ENCODE data around the gene GSK3B. TPM values are rescaled to one million over a fixed set of nuclear protein-coding genes. Genes with fewer than 3 reads are reported as not detected.

The GSK3B gene
- total and polyA plus RNA-seq, 2 donors (not counting 3 experiments of a cell fraction or from before 2014, with no cell fraction given): 22.1 to 50.1 TPM

- DNase-seq (ENCODE audit: low read depth, low spot score): peak; percentile 27
- intact Hi-C loops (cut with micrococcal nuclease) (no loop called here), dilution Hi-C loops (cut with MboI; ENCODE audit: extremely low pct_ligation_motif_present, low sequenced_read_pairs) (no loop called here)
- POLR2A ChIA-PET: no interaction called here
- Histone ChIP-seq H3K27me3 (ENCODE audit: control insufficient read depth in 2 of 2, insufficient read depth in 2 of 2, low read length in 2 of 2) (no peaks in the 10 kb centered on the region), H3K4me3 (replicated peaks in 1 of 3; ENCODE audit: insufficient read depth in 1 of 3, low read depth in 1 of 3, low read length in 3 of 3) (no peak overlapping the region), H3K9ac (replicated peaks; ENCODE audit: extremely low read depth, insufficient read depth, low read length) (no peak overlapping the region), H3K9me3 (replicated peaks; ENCODE audit: control insufficient read depth, insufficient read depth, low read length) (no peaks in the 10 kb centered on the region), H3K79me2 (ENCODE audit: control insufficient read depth, insufficient read depth, low read length) (no peaks in the 10 kb centered on the region), H3K36me3 (ENCODE audit: control insufficient read depth in 2 of 2, extremely low read depth in 1 of 2, insufficient read depth in 2 of 2, low read length in 2 of 2) (no peaks in the 10 kb centered on the region), H4K20me1 (replicated peaks; ENCODE audit: control insufficient read depth, extremely low read depth, insufficient read depth, low read length) (no peaks in the 10 kb centered on the region), H3K27ac (ENCODE audit: insufficient read depth, low read depth, low read length) (no peak overlapping the region), H3K4me2 (ENCODE audit: insufficient read depth, low read length) (no peak overlapping the region), H2AFZ (ENCODE audit: low read depth, low read length) (peak overlapping the region; percentile 52), H3K9me1 (replicated peaks; ENCODE audit: control insufficient read depth, extremely low read depth, insufficient read depth, low read length) (no peaks in the 10 kb centered on the region), H3K4me1 (ENCODE audit: control insufficient read depth, extremely low read depth, insufficient read depth, low read length) (peaks cover 5% of the 10 kb centered on the region)
- CTCF ChIA-PET: no interaction called here
- BruUV-seq (replicated peaks): no TSS peak
- TF ChIP-seq GATA2 (IDR thresholded peaks at IDR 0.05; ENCODE audit: insufficient read depth, insufficient read length, low read depth, low read length): no peak
- TF ChIP-seq EZH2 (IDR thresholded peaks at IDR 0.05; ENCODE audit: borderline replicate concordance, low read depth, low read length, severe bottlenecking): no peak
- TF ChIP-seq CTCF (IDR thresholded peaks at IDR 0.05; ENCODE audit: extremely low read depth in 1 of 2, insufficient read depth in 1 of 2, low read depth in 1 of 2, low read length in 2 of 2): no peak
- no peak for TF ChIP-seq MAX (IDR thresholded peaks at IDR 0.05; ENCODE audit: insufficient read depth, insufficient read length)
- no peak for TF ChIP-seq POLR2AphosphoS5 (IDR thresholded peaks at IDR 0.05; ENCODE audit: insufficient read depth, low read depth, low read length)
- no peak for TF ChIP-seq MYC (IDR thresholded peaks at IDR 0.05; ENCODE audit: low read depth, low read length)
- TF ChIP-seq JUN (IDR thresholded peaks at IDR 0.05; ENCODE audit: borderline replicate concordance, insufficient read depth, insufficient read length, low read depth): no peak
- no peak for TF ChIP-seq FOS (IDR thresholded peaks at IDR 0.05; ENCODE audit: borderline replicate concordance, insufficient read depth, low read length)
- no peak for TF ChIP-seq POLR2A (IDR thresholded peaks at IDR 0.05; ENCODE audit: low read depth, low read length)
- FAIRE-seq: peak; percentile 70
Observed at GRCh38 chr3:119794971-119795612, 299.2 kb downstream of the GSK3B start.
